Ovary (tissue), 3 donors: ENCODE results near the gene TJAP1.

Source experiments
- EP300 ChIP-seq: sonication (generic); formaldehyde crosslinking; IDR thresholded peaks from one replicate; pipeline ENCODE4 v1.6.1; 2017; ENCODE audit warnings: antibody characterized with exemption
- POLR2A ChIP-seq: fragments of 450-650 bp; IDR thresholded peaks from one replicate; pipeline ENCODE4 v1.6.1; 2017; ENCODE audit warnings: antibody characterized with exemption, mild to moderate bottlenecking, moderate library complexity
- TF ChIP-seq, protein P1 (sequence below), 3 donors: fragments of 450-650 bp in 2 of 3; fragments of 200-600 bp in 1 of 3; IDR thresholded peaks; one replicate each; pipeline versions ENCODE4 v1.5.1 to v1.8.0; 2016 to 2022; ENCODE audit warnings: antibody characterized with exemption in 3 of 3, mild to moderate bottlenecking in 1 of 3
- donor health status: DM: no; HTN: no; CAD: no.

DNA sequence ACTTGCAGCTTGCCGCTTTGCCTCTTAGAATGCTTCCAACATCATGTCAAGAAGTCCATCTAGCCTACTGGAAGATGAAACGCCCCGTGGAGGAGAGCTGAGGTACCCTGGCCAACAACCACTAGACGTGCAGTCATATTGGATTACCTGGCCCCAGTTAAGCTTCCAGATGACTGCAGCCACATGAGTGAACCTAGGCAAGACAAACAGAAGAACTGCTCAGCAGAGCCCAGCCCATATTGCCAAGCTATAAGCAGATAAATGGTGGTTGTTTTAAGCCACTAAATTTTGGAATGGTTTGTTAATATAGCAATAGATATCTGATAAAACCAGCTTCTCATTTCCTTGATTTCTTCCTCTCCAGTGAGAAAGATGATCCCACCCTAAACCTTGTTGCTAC lies 17.3 kb upstream of the TJAP1 start:
- TF ChIP-seq, protein P1, sequence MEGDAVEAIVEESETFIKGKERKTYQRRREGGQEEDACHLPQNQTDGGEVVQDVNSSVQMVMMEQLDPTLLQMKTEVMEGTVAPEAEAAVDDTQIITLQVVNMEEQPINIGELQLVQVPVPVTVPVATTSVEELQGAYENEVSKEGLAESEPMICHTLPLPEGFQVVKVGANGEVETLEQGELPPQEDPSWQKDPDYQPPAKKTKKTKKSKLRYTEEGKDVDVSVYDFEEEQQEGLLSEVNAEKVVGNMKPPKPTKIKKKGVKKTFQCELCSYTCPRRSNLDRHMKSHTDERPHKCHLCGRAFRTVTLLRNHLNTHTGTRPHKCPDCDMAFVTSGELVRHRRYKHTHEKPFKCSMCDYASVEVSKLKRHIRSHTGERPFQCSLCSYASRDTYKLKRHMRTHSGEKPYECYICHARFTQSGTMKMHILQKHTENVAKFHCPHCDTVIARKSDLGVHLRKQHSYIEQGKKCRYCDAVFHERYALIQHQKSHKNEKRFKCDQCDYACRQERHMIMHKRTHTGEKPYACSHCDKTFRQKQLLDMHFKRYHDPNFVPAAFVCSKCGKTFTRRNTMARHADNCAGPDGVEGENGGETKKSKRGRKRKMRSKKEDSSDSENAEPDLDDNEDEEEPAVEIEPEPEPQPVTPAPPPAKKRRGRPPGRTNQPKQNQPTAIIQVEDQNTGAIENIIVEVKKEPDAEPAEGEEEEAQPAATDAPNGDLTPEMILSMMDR (IDR thresholded peaks at IDR 0.05) = no peak
- TF ChIP-seq POLR2A (no peak), EP300 (no peak)
